ENCODE measurements around the gene ZSWIM2. TPM values are rescaled to one million over a fixed set of nuclear protein-coding genes. Genes with fewer than 3 reads are reported as not detected.

Gene ZSWIM2
- total RNA-seq, 1 experiment from 2014 or later = not detected

DNA sequence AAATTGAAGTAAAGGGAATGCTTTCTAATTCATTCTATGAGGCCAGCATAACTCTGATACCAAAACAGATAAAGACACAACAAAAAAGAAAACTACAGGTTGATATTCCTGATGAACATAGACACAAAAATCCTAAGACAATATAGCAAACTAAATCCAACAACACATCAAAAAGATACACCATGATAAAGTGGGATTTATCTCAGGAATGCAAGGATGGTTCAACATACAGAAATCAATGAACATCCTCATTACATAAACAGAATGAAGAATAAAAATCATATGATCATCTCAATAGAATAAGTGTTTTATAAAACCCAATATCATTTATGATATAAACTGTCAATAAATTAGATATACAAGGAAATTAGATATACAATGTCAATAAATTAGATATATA lies 65.7 kb downstream of the ZSWIM2 start:
- Histone ChIP-seq H3K4me2 (ENCODE audit: low read depth, low read length, poor library complexity, severe bottlenecking) (no peak overlapping the region), H3K79me2 (ENCODE audit: low read length) (no peaks in the 10 kb centered on the region), H3K4me3 (ENCODE audit: low read length) (no peak overlapping the region), H4K20me1 (ENCODE audit: insufficient read depth, low read depth, low read length) (no peaks in the 10 kb centered on the region), H3K36me3 (ENCODE audit: insufficient read depth, low read length) (no peaks in the 10 kb centered on the region), H3K9me2 (replicated peaks; ENCODE audit: insufficient read depth, low read length) (no peaks in the 10 kb centered on the region), H3K9me3 (ENCODE audit: low read length) (peaks cover 3% of the 10 kb centered on the region; the same call in 1 of the 2 replicates), H3K27ac (ENCODE audit: low read length) (no peak overlapping the region), H3K4me1 (ENCODE audit: low read length) (no peaks in the 10 kb centered on the region), H3K9ac (ENCODE audit: low read length) (no peak overlapping the region), H3K27me3 (ENCODE audit: low read length) (no peaks in the 10 kb centered on the region), H2AFZ (ENCODE audit: low read length) (no peak overlapping the region)
- no peak for DNase-seq

DNA sequence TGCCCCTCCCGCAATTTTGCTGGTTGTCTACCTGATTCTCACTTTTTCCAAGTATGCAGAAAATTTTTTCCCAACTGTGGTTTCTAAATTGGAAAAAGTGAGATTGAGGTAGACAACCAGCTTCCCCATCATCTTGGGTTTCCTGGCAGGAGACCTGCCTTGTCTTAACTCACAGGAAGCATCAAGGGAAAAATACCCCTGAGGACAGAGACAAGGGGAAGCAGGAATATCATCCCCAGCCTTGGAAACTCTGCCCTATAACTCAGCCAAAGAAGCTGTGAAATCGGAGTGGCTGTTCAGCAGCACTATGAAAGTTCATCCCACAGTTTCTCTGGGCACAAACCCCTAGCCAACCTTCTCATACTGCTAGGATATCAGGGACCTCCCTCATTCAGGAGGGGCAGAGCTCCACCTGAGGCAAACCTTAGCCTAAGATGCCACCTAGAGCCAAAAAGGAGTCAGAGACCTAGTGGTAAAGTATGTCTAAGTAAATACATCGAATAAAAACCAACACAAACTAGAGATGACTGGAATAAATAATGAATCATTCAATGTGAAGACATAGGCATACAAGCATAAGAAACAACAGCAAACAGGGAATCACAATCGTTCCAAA lies 68.2 kb downstream of the ZSWIM2 start:
- Histone ChIP-seq H2AFZ (ENCODE audit: low read length) (no peak overlapping the region), H3K36me3 (ENCODE audit: insufficient read depth, low read length) (no peaks in the 10 kb centered on the region), H3K4me1 (ENCODE audit: low read length) (no peaks in the 10 kb centered on the region), H4K20me1 (ENCODE audit: insufficient read depth, low read depth, low read length) (no peaks in the 10 kb centered on the region), H3K9me3 (ENCODE audit: low read length) (peaks cover 3% of the 10 kb centered on the region; the same call in 1 of the 2 replicates), H3K27me3 (ENCODE audit: low read length) (no peaks in the 10 kb centered on the region), H3K79me2 (ENCODE audit: low read length) (no peaks in the 10 kb centered on the region), H3K9me2 (replicated peaks; ENCODE audit: insufficient read depth, low read length) (no peaks in the 10 kb centered on the region), H3K9ac (ENCODE audit: low read length) (no peak overlapping the region), H3K27ac (ENCODE audit: low read length) (no peak overlapping the region), H3K4me2 (ENCODE audit: low read depth, low read length, poor library complexity, severe bottlenecking) (no peak overlapping the region), H3K4me3 (ENCODE audit: low read length) (no peak overlapping the region)
- DNase-seq = peak; percentile 56

Other genes with a start within 250 kb of the ZSWIM2 start
- gene FAM171B, start 155.1 kb downstream of the ZSWIM2 start, total RNA-seq (2014; rRNA removed; shearing (Covaris generic); ENCODE audit: low replicate concordance) = 0.04 TPM in 1 of 2 replicates, not detected in the other

All from Karpas-422 (cell line).